ENCODE measurements around the gene SH3TC1.

The SH3TC1 gene

DNA sequence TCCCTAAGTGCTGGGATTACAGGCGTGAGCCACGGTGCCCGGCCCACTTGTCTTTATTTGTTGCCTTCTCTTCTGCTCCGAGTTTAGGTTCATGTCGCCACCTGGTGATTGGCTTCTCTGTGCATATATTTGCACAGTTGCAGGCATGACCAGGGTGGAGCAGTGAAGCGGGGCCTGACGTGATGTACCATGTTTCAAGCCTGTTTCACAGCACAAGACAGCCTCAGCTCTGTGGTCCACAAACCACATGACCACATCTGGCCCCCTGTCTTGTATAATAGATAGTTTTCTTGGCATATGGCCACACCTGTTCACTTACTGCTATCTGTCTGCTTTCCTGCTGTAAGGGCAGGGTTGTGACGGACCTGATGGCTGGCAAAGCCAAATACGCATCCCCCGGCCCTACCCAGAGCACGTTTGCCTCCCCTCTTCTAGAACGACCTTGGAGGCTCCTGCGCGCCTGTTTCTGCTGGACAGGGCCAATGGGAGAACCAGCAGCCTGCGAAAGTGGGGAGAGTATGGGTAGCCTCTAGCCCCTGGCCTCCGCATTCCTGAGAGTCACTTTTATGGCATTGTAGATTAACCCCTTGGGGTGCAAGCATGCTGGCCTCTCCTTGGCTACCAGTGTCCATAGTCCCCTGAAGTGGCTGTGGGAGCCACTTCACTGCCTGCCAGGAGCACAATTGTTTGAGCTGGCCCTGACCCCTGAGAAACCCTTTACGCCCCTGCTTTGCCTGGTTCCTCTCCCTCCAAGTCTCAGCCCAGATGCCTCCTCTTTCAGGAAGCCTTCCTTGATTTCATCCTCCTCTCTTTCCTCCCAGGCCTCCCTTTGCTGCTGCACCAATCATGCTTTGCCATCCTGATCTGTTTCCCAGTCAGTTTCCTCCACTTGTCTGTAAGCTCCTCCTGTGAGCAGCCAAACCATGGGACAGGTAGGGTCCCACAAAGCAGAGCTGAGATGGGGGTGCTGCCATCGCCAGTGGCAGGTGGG lies 6.0 kb upstream of the SH3TC1 start:
- TF ChIP-seq, protein P1, sequence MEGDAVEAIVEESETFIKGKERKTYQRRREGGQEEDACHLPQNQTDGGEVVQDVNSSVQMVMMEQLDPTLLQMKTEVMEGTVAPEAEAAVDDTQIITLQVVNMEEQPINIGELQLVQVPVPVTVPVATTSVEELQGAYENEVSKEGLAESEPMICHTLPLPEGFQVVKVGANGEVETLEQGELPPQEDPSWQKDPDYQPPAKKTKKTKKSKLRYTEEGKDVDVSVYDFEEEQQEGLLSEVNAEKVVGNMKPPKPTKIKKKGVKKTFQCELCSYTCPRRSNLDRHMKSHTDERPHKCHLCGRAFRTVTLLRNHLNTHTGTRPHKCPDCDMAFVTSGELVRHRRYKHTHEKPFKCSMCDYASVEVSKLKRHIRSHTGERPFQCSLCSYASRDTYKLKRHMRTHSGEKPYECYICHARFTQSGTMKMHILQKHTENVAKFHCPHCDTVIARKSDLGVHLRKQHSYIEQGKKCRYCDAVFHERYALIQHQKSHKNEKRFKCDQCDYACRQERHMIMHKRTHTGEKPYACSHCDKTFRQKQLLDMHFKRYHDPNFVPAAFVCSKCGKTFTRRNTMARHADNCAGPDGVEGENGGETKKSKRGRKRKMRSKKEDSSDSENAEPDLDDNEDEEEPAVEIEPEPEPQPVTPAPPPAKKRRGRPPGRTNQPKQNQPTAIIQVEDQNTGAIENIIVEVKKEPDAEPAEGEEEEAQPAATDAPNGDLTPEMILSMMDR (conservative IDR thresholded peaks at IDR 0.05; ENCODE audit: low read depth, low read length): peak; percentile 37
- DNase-seq (ENCODE audit: low read depth): no peak
- no peak overlapping the region for H3K4me3 ChIP-seq (ENCODE audit: low read length)

DNA sequence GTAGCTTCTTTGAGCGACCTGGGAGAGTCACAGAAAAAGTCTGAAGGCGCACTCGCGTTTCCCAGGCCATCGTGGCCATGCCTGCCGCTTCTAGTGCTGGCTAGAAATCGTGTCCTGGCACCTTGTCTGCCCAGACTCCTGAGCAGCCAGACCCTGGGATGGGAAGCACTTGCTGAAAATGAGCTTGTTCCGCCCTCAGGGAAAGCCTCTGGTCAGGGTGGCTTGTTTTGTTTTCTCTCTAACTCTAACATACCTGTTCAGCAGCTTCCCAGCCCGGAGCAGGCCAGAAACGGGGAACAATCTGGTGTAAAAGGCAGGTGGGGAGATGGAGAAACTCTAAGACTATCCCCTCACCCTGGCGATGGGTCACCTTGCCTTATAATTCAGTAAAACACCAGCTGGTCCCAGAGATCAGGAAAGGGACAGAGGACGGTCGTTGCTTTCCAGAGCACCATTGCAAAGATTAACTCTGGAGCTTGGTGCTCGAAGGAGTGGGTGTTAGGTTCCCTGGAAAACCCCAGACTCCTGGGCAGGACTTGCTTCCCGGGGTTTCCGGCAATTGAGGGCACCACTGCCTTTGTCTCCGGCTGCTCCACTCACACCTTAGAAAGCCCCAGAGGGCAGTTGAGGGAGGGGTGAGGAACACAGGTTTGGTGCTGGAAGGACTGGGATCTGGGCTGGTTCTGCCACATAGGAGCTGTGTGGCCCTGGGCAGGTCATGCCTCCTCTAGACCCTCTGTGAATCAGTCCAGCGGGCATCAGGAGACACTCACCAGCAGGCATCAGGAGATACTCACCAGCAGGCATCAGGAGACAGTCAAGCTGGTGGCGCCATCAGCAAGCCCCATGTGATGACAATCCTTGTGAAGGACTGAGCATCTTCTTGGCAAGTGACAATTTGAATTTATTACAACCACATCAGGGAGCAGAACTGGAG lies 4.5 kb upstream of the SH3TC1 start:
- H3K4me3 ChIP-seq (ENCODE audit: low read length): no peak overlapping the region
- TF ChIP-seq, protein P1 (conservative IDR thresholded peaks at IDR 0.05; ENCODE audit: low read depth, low read length): no peak
- no peak for DNase-seq (ENCODE audit: low read depth)

DNA sequence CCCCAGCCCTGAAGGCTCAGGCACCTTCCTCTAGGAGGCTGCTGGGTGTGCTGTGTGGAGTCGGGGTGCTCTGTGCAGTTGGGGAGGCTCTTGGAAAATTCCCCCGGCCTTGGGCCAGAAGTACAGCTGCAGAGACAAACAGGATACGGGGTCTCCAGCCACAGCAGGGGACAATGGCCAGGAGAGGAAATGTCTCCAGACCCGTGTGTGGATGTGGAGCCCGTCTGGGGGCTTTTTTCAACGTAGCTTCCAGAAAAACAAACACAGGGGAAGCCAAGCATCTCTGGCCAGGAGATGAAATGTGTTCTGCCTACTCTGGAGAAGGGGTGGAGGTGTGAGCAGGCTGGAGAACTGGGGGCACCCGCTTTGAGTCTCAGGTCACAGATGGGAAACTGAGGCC lies 3.7 kb upstream of the SH3TC1 start:
- DNase-seq (ENCODE audit: low read depth): no peak
- TF ChIP-seq, protein P1 (conservative IDR thresholded peaks at IDR 0.05; ENCODE audit: low read depth, low read length): no peak
- H3K4me3 ChIP-seq (ENCODE audit: low read length): no peak overlapping the region

DNA sequence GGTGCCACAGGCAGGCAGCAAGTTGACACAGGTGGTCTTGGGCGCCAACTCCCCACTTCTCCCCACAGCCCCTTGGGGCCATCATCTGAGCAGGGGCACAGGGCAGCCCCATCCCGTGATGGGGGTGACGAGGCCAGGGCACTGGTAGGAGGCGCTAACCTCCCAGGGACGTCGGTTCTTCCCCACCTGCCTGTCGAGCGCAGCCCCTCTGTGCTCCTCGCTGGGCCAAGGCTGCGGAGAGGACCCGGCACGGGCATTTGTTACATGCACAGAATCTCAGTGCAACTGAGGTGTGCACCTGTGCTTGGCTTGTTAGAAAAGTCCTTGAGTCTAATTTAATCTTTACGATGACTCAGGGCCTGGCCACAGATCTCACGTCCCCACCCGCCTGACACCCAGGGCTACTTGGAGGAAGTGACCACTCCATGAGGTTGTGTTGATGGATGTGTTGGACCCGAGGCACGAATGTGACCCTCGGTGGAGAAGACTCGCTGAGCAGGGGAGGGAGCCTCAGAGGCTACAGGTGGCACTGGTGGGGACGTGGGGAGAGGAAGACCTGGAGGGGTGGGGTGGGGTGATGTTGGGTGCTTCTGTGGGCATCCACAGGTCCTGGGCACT lies 3.1 kb upstream of the SH3TC1 start:
- DNase-seq (ENCODE audit: low read depth): no peak
- TF ChIP-seq, protein P1 (conservative IDR thresholded peaks at IDR 0.05; ENCODE audit: low read depth, low read length): no peak
- no peak overlapping the region for H3K4me3 ChIP-seq (ENCODE audit: low read length)

DNA sequence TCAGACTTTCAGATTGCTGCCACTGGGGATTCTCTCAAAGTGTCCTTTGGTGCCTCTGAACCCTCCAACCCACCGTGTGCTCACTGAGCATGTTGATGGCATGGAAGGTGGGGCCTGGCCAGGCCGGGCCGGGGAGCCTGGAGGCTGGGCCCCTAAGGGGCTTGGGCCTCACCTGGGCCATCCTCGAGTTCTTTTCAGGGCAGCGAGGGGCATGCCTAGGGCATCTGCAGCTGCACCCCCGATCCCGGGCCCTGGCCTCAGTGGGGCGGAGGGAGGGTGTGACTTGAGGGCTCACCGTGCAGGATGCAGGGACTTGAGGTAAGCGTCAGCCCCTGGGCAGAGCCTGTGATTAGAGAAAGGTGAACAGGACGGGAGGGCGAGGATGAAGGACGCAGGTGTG lies 1.6 kb upstream of the SH3TC1 start:
- H3K4me3 ChIP-seq (ENCODE audit: low read length): no peak overlapping the region
- TF ChIP-seq, protein P1 (conservative IDR thresholded peaks at IDR 0.05; ENCODE audit: low read depth, low read length): no peak
- no peak for DNase-seq (ENCODE audit: low read depth)

DNA sequence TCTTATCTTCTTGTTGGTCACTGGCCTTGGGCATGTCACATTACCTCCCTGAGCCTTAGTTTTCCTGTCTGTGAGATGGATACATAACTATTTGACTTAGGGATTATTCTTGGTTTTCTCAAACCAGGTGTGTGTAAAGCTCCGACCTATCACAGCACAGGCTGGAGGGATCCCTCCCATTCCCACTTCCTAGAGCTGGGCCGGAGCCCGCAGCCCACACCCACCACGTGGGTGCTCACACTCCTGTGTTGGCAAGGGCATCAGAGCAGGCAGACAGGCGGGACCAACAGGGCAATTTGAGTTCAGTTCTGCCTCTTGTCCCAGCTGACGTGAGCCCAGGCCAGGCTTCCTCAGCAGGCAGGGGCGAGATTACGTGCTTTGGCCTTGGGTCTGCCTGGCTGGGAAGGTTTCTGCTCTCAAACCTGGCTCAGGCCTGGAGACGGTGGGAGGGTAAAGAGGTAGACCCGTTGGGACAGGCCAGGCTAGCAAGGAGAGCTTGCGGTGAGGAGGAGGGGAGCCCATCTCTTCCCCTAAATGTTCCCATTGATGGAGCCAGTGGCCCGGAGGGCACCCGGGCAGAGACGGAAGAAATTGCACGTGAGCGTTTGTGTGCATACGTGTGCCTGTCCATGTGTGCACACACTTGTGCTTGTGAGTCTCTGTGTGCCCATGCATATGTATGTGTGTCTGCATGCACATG lies 734 bp upstream of the SH3TC1 start:
- TF ChIP-seq, protein P1 (conservative IDR thresholded peaks at IDR 0.05; ENCODE audit: low read depth, low read length): no peak
- DNase-seq (ENCODE audit: low read depth): no peak
- H3K4me3 ChIP-seq (ENCODE audit: low read length): no peak overlapping the region
